ENCODE measurements around the gene ENOSF1.

Gene ENOSF1

GRCh38 chr18:629269-630150 is 82.9 kb downstream of the ENOSF1 start:
- DNase-seq: no peak

DNA sequence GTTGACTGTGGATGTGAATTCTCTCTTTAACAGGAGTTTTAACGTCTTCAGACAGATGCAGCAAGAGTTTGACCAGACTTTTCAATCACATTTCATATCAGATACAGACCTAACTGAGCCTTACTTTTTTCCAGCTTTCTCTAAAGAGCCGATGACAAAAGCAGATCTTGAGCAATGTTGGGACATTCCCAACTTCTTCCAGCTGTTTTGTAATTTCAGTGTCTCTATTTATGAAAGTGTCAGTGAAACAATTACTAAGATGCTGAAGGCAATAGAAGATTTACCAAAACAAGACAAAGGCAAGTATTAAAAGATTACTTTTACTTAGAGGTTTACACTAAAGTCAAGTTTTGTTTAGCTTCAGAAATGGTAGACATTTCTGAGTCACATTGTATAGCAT is 85.2 kb downstream of the ENOSF1 start:
- no peak for DNase-seq

DNA sequence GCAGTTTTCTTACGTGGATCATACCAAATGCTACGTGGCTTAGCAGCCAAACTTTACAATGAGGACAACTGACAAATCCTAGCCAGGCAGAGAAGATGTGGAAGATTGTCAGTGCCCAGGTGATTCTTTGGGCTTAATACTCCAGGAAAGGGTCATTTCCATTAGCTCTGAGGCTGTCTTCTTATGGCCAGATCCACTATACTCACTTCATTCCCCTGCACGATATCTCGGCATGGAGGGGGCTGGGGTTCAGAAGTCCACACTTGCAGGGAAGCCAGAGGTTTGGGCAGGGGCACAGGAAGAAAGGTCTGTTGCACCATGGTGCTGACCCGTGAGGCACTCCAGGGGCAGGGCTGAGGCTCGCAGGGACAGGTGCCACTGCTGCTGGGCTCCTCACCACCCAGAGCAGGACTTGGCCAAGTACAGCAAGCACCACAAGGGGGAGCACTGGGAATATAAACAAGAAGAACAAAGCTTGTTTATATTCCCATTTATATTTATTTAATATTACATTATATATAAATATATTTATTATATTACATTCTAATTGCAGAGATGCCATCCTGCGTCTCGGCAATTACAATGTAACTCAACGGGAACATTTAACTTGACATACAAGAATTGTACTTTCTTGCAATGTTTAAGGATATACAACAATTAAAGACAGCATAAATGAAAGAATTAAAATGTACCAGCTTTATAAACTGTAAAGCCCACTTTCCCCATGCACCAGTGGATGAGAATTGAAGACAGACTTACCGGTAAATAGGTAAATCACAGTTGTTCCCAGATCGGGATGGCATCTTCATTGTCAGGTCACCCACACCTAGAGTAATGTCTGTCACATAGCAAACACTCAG is 88.4 kb downstream of the ENOSF1 start:
- DNase-seq: peak; percentile 19

- DNase-seq: no peak
Measured at GRCh38 chr18:622289-622688, 90.1 kb downstream of the ENOSF1 start.

DNA sequence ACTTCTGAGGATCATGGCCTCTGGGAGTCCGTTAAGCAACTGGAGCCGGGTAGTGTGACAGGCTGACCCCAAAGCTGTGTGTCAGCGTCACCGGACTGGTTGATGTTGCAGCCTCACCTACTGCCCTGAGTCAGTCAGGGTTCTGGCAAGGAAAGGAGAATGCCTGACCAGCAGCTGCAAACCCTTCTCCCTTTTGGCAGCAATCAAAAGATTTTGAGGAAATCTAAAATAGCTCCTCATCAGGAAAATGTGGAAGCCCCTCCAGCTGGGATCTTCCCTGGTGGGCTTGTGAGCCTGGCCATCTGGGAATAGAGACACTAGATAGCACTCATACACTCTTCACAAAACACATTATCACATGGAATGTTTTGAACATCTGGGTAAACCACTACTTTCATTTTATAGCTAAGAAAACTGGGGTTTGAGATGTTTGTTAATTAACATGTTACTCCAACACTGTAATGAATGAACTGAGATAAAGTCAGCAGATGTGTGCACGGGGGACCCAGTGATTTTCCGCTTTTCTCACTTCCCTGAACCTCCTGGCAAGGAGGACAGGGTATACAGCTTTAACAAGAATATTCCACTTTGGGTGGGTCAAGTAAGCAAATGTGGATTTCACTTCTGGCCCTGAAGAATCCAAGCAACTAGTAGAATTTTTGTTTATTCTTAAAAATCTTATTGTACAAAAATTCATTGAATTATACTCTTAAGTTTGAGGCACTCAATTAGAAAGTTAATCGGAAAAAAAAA is 91.0 kb downstream of the ENOSF1 start:
- DNase-seq: no peak
